Peyer's patch (tissue), 4 donors: ENCODE data around the gene CELSR3.

Experiments
- POLR2A ChIP-seq, 2 donors: fragments of 450-650 bp; IDR thresholded peaks; one replicate each; pipeline ENCODE4 v1.5.1; 2017; ENCODE audit warnings: antibody characterized with exemption in 2 of 2, mild to moderate bottlenecking in 2 of 2, moderate library complexity in 2 of 2
- TF ChIP-seq, protein P1 (sequence below), 6 experiments: fragments of 450-650 bp in 4 of 6; fragments of 200-600 bp in 2 of 6; sonication (generic) in 1 of 6; IDR thresholded peaks; one replicate each; pipeline ENCODE4 v1.5.1; 2017 to 2019; ENCODE audit warnings: antibody characterized with exemption in 6 of 6, mild to moderate bottlenecking in 3 of 6, moderate library complexity in 1 of 6

GRCh38 chr3:48689384-48689783 is 26.7 kb upstream of the CELSR3 start:
- TF ChIP-seq, protein P1, sequence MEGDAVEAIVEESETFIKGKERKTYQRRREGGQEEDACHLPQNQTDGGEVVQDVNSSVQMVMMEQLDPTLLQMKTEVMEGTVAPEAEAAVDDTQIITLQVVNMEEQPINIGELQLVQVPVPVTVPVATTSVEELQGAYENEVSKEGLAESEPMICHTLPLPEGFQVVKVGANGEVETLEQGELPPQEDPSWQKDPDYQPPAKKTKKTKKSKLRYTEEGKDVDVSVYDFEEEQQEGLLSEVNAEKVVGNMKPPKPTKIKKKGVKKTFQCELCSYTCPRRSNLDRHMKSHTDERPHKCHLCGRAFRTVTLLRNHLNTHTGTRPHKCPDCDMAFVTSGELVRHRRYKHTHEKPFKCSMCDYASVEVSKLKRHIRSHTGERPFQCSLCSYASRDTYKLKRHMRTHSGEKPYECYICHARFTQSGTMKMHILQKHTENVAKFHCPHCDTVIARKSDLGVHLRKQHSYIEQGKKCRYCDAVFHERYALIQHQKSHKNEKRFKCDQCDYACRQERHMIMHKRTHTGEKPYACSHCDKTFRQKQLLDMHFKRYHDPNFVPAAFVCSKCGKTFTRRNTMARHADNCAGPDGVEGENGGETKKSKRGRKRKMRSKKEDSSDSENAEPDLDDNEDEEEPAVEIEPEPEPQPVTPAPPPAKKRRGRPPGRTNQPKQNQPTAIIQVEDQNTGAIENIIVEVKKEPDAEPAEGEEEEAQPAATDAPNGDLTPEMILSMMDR (IDR thresholded peaks at IDR 0.05): no peak
- no peak for TF ChIP-seq POLR2A (IDR thresholded peaks at IDR 0.05)
